ENCODE data around the gene WDTC1.
"Not testable (repeated sequence)": the region's sequence is repeated elsewhere in the genome, so short reads cannot be mapped to it uniquely, and the experiment has no call there.

GRCh38 chr1:27208143-27208850 lies 26.1 kb upstream of the WDTC1 start:
- TF ChIP-seq CTCF, POLR2A (IDR thresholded peaks at IDR 0.05): not testable (repeated sequence)

Measured in right lobe of liver (tissue), 4 donors.